Endothelial cell of umbilical vein (primary cell): ENCODE data around the gene ADM2. TPM values are rescaled to one million over a fixed set of nuclear protein-coding genes. Genes with fewer than 3 reads are reported as not detected.

Source experiments
- BruUV-seq: library from RNA; stranded (reverse); fragments of 400-500 nt; replicated peaks from 2 replicates; lab custom pipeline; 2021; lab: Mats Ljungman, UMichigan
- CTCF ChIA-PET: fragments of 300-600, 350-600 bp; sonication (Branson Sonifier 250); formaldehyde crosslinking; loops from one replicate; lab custom pipeline; 2021; ENCODE audit warnings: antibody characterized with exemption, inconsistent platforms; lab: Charles Lee
- POLR2A ChIA-PET: fragments of 300-600, 350-600 bp; sonication (Branson Sonifier 250); formaldehyde crosslinking; loops from one replicate; lab custom pipeline; 2021; ENCODE audit warnings: antibody characterized with exemption, inconsistent platforms; lab: Charles Lee
- DNase-seq: peaks from one replicate; pipeline ENCODE4 v3.0.0-alpha.2; 2011; ENCODE audit warnings: low read depth, low spot score
- FAIRE-seq: peaks from 2 replicates; lab custom pipeline; 2011; peaks lifted over from hg19 to GRCh38; lab: Jason Lieb, UNC
- H2AFZ ChIP-seq: 2 replicates; pipeline ENCODE4 v1.6.0; 2012; ENCODE audit warnings: low read depth, low read length, control low read depth, inconsistent platforms
- H3K27ac ChIP-seq: 2 replicates; pipeline ENCODE4 v1.5.1; 2011; ENCODE audit warnings: low read depth, mild to moderate bottlenecking, control low read depth, low read length, moderate library complexity; ENCODE audit not compliant: insufficient read depth
- H3K27me3 ChIP-seq, 2 experiments: 2 replicates each; pipeline versions ENCODE4 v1.6.0 to v1.6.1; 2011; ENCODE audit warnings: low read length in 2 of 2, mixed read lengths in 1 of 2; ENCODE audit not compliant: control insufficient read depth in 2 of 2, insufficient read depth in 2 of 2
- H3K36me3 ChIP-seq, 2 experiments: 2 replicates in 1 of 2; 3 replicates in 1 of 2; pipeline ENCODE4 v1.5.1; 2011; ENCODE audit warnings: low read length in 2 of 2, mild to moderate bottlenecking in 1 of 2, moderate library complexity in 1 of 2; ENCODE audit not compliant: control insufficient read depth in 2 of 2, insufficient read depth in 2 of 2; ENCODE audit errors: extremely low read depth in 1 of 2
- H3K4me1 ChIP-seq: 3 replicates; pipeline ENCODE4 v1.5.1; 2011; ENCODE audit warnings: mild to moderate bottlenecking, low read length; ENCODE audit not compliant: control insufficient read depth, insufficient read depth; ENCODE audit errors: extremely low read depth
- H3K4me2 ChIP-seq: 2 replicates; pipeline ENCODE4 v1.6.1; 2011; ENCODE audit warnings: low read length, control low read depth, mixed read lengths; ENCODE audit not compliant: insufficient read depth
- H3K4me3 ChIP-seq, 3 experiments: fragments of 200-600 bp in 1 of 3; sonication (generic), shearing (Covaris generic) in 1 of 3; replicated peaks in 1 of 3; 2 replicates each; pipeline ENCODE4 v1.5.1; 2011 to 2016; ENCODE audit warnings: control low read depth in 3 of 3, low read length in 3 of 3, mild to moderate bottlenecking in 2 of 3, inconsistent platforms in 1 of 3, low read depth in 1 of 3, moderate library complexity in 1 of 3; ENCODE audit not compliant: insufficient read depth in 1 of 3
- H3K79me2 ChIP-seq: 2 replicates; pipeline ENCODE4 v1.6.0; 2012; ENCODE audit warnings: low read length, inconsistent platforms; ENCODE audit not compliant: control insufficient read depth, insufficient read depth
- H3K9ac ChIP-seq: replicated peaks from 2 replicates; pipeline ENCODE3; 2011; ENCODE audit warnings: low read length, control low read depth; ENCODE audit not compliant: insufficient read depth; ENCODE audit errors: extremely low read depth
- H3K9me1 ChIP-seq: replicated peaks from 3 replicates; pipeline ENCODE4 v1.6.0; 2011; ENCODE audit warnings: mild to moderate bottlenecking, low read length; ENCODE audit not compliant: control insufficient read depth, insufficient read depth; ENCODE audit errors: extremely low read depth
- H3K9me3 ChIP-seq: replicated peaks from 2 replicates; pipeline ENCODE4 v1.5.1; 2012; ENCODE audit warnings: low read length, inconsistent platforms; ENCODE audit not compliant: control insufficient read depth, insufficient read depth
- H4K20me1 ChIP-seq: replicated peaks from 2 replicates; pipeline ENCODE3; 2011; ENCODE audit warnings: mild to moderate bottlenecking, low read length; ENCODE audit not compliant: control insufficient read depth, insufficient read depth; ENCODE audit errors: extremely low read depth
- EZH2 ChIP-seq: IDR thresholded peaks from 2 replicates; pipeline ENCODE4 v1.6.1; 2012; ENCODE audit warnings: borderline replicate concordance, low read depth, mild to moderate bottlenecking, moderate library complexity, low read length, inconsistent platforms; ENCODE audit not compliant: severe bottlenecking
- FOS ChIP-seq: IDR thresholded peaks from 2 replicates; pipeline ENCODE4 v1.6.1; 2011; ENCODE audit warnings: mild to moderate bottlenecking, low read length, moderate library complexity, borderline replicate concordance; ENCODE audit not compliant: insufficient read depth
- GATA2 ChIP-seq: IDR thresholded peaks from 2 replicates; pipeline ENCODE4 v1.7.0; 2011; ENCODE audit warnings: low read depth, mild to moderate bottlenecking, moderate library complexity, mixed read lengths, low read length; ENCODE audit not compliant: insufficient read length, insufficient read depth
- JUN ChIP-seq: IDR thresholded peaks from 2 replicates; pipeline ENCODE4 v1.6.1; 2011; ENCODE audit warnings: borderline replicate concordance, low read depth; ENCODE audit not compliant: insufficient read length, insufficient read depth
- MAX ChIP-seq: IDR thresholded peaks from 2 replicates; pipeline ENCODE4 v1.6.1; 2011; ENCODE audit not compliant: insufficient read depth, insufficient read length
- MYC ChIP-seq: IDR thresholded peaks from one replicate; pipeline ENCODE4 v1.6.1; 2011; ENCODE audit warnings: mild to moderate bottlenecking, low read depth, low read length
- dilution Hi-C: fragments of 300-500 bp; cut with MboI; formaldehyde crosslinking; loops from one replicate; pipeline ENCODE4 v1.15.0; 2019; ENCODE audit warnings: low sequenced_read_pairs; ENCODE audit not compliant: extremely low pct_ligation_motif_present
- intact Hi-C: fragments of 100-400 bp; cut with micrococcal nuclease; formaldehyde crosslinking; loops from one replicate; pipeline ENCODE4 v1.10.0; 2022
- polyA plus RNA-seq, 4 experiments: library from polyadenylated mRNA; depleted of rRNA in 3 of 4; stranded (reverse) in 3 of 4; unstranded in 1 of 4; fragments of >200 nt; gene quantifications; 2 replicates each; pipeline versions ENCODE4 v1.2.1 to v1.2.3, GENCODE V29; 2011 to 2012; ENCODE audit warnings: missing spikeins in 1 of 4
- total RNA-seq: library from RNA; stranded (reverse); gene quantifications from 2 replicates; pipeline ENCODE4 v1.2.3, GENCODE V29; 2021
- TF ChIP-seq, protein P1 (sequence below), 2 donors: IDR thresholded peaks; 1 replicate in 1 of 2; 2 replicates in 1 of 2; pipeline ENCODE4 v1.5.1; 2011; ENCODE audit warnings: low read length in 2 of 2, mild to moderate bottlenecking in 2 of 2, moderate library complexity in 2 of 2, control low read depth in 1 of 2, inconsistent platforms in 1 of 2, low read depth in 1 of 2; ENCODE audit not compliant: insufficient read depth in 1 of 2; ENCODE audit errors: extremely low read depth in 1 of 2

The ADM2 gene
- total and polyA plus RNA-seq, 2 donors (not counting 3 experiments of a cell fraction or from before 2014, with no cell fraction given) = 0.28 to 1.5 TPM

- Histone ChIP-seq H3K9me1 (no peaks in the 10 kb centered on the region), H3K9ac (no peak overlapping the region), H2AFZ (peak overlapping the region; percentile 55), H3K4me2 (peak overlapping the region; percentile 58), H3K27me3 (peaks cover 3 to 13% of the 10 kb centered on the region in 2 experiments), H3K9me3 (no peaks in the 10 kb centered on the region), H3K27ac (no peak overlapping the region), H3K79me2 (no peaks in the 10 kb centered on the region), H4K20me1 (no peaks in the 10 kb centered on the region), H3K4me1 (peaks cover 21% of the 10 kb centered on the region), H3K4me3 (peak overlapping the region in 2 of 3 experiments; percentile 8 to 36), H3K36me3 (no peaks in the 10 kb centered on the region)
- FAIRE-seq = no peak
- no peak for DNase-seq
- intact Hi-C loops (no loop called here), dilution Hi-C loops (no loop called here)
- BruUV-seq = no TSS peak
- TF ChIP-seq FOS = no peak
- TF ChIP-seq JUN = no peak
- no peak for TF ChIP-seq GATA2
- TF ChIP-seq EZH2 = no peak
- no peak for TF ChIP-seq MAX
- TF ChIP-seq MYC = no peak
- TF ChIP-seq, protein P1, sequence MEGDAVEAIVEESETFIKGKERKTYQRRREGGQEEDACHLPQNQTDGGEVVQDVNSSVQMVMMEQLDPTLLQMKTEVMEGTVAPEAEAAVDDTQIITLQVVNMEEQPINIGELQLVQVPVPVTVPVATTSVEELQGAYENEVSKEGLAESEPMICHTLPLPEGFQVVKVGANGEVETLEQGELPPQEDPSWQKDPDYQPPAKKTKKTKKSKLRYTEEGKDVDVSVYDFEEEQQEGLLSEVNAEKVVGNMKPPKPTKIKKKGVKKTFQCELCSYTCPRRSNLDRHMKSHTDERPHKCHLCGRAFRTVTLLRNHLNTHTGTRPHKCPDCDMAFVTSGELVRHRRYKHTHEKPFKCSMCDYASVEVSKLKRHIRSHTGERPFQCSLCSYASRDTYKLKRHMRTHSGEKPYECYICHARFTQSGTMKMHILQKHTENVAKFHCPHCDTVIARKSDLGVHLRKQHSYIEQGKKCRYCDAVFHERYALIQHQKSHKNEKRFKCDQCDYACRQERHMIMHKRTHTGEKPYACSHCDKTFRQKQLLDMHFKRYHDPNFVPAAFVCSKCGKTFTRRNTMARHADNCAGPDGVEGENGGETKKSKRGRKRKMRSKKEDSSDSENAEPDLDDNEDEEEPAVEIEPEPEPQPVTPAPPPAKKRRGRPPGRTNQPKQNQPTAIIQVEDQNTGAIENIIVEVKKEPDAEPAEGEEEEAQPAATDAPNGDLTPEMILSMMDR (IDR thresholded peaks at IDR 0.05; ENCODE audit: extremely low read depth in 1 of 2, insufficient read depth in 1 of 2, low read depth in 1 of 2, low read length in 2 of 2) = no peak
- ChIA-PET CTCF (interaction anchor here (0.5 to 1.7 kb wide), 3 partner anchors 26 to 89 kb away, joined by 3 to 10 read pairs (median 3); no protein-coding TSS in a partner anchor), POLR2A (no interaction called here)
Measured at GRCh38 chr22:50531546-50531961, 50.2 kb downstream of the ADM2 start.
